Upper lobe of right lung (tissue), 1 donor: ENCODE results near the gene HDAC4. TPM values are rescaled to one million over a fixed set of nuclear protein-coding genes. Genes with fewer than 3 reads are reported as not detected.

Experiments used
- ATAC-seq: fragments of 200-7000 bp; cut with Tn5 transposase; one replicate; pipeline ENCODE4 v1.9.1; 2020; ENCODE audit warnings: mild to moderate bottlenecking, moderate library complexity
- DNase-seq: peaks from one replicate; pipeline ENCODE4 v3.0.0-alpha.2; 2020
- H3K27ac ChIP-seq: fragments of 200-600 bp; one replicate; pipeline ENCODE4 v1.8.0; 2022
- H3K27me3 ChIP-seq: fragments of 200-600 bp; one replicate; pipeline ENCODE4 v1.8.0; 2022; ENCODE audit warnings: mild to moderate bottlenecking
- H3K36me3 ChIP-seq: fragments of 200-600 bp; one replicate; pipeline ENCODE4 v1.8.0; 2022
- H3K4me1 ChIP-seq: fragments of 200-600 bp; one replicate; pipeline ENCODE4 v1.8.0; 2022
- H3K4me3 ChIP-seq: fragments of 200-600 bp; one replicate; pipeline ENCODE4 v1.8.0; 2022; ENCODE audit warnings: mild to moderate bottlenecking
- H3K9me3 ChIP-seq: fragments of 200-600 bp; one replicate; pipeline ENCODE4 v1.8.0; 2022
- CTCF ChIP-seq: fragments of 200-600 bp; IDR thresholded peaks from one replicate; pipeline ENCODE4 v1.8.0; 2022; ENCODE audit warnings: antibody characterized with exemption
- intact Hi-C: fragments of 100-400 bp; cut with DNase I; formaldehyde crosslinking; loops from one replicate; pipeline ENCODE4 v1.11.0; 2022
- total RNA-seq: library from RNA; stranded (reverse); fragmentation: NEBNext Ultra II Directional; extraction: Animal tissue kit (Norgen Biotek cat#: 25700); gene quantifications from one replicate; pipeline ENCODE4 v1.2.1, GENCODE V29; 2021
- donor health status: DM: no; HTN: yes; CAD: no; lungs with severe emphysema.

Gene HDAC4
- total RNA-seq, 1 donor from 2014 or later: 44.1 TPM

GRCh38 chr2:239204136-239204875 is 196.5 kb downstream of the HDAC4 start:
- Histone ChIP-seq H3K27me3 (no peaks in the 10 kb centered on the region), H3K4me3 (no peak overlapping the region), H3K9me3 (no peaks in the 10 kb centered on the region), H3K4me1 (no peaks in the 10 kb centered on the region), H3K36me3 (no peaks in the 10 kb centered on the region), H3K27ac (no peak overlapping the region)
- ATAC-seq (no peak), DNase-seq (no peak)
- intact Hi-C loops: no loop called here
- TF ChIP-seq CTCF: no peak

GRCh38 chr2:239203443-239204135 is 197.2 kb downstream of the HDAC4 start:
- no peaks in the 10 kb centered on the region for H3K27me3 ChIP-seq
- no peaks in the 10 kb centered on the region for H3K9me3 ChIP-seq
- H3K36me3 ChIP-seq: no peaks in the 10 kb centered on the region
- intact Hi-C loops: no loop called here
- H3K4me1 ChIP-seq: no peaks in the 10 kb centered on the region
- ATAC-seq (no peak), DNase-seq (no peak)
- no peak overlapping the region for H3K27ac ChIP-seq
- TF ChIP-seq CTCF: no peak
- no peak overlapping the region for H3K4me3 ChIP-seq

- TF ChIP-seq CTCF: no peak
- H3K27me3 ChIP-seq: no peaks in the 10 kb centered on the region
- H3K36me3 ChIP-seq: no peaks in the 10 kb centered on the region
- H3K27ac ChIP-seq: no peak overlapping the region
- ATAC-seq (no peak), DNase-seq (peak; percentile 54)
- no peaks in the 10 kb centered on the region for H3K9me3 ChIP-seq
- intact Hi-C loops: no loop called here
- H3K4me3 ChIP-seq: no peak overlapping the region
- no peaks in the 10 kb centered on the region for H3K4me1 ChIP-seq
Observed at GRCh38 chr2:239202836-239203235, 198.0 kb downstream of the HDAC4 start.

GRCh38 chr2:239202343-239202742 is 198.5 kb downstream of the HDAC4 start:
- Histone ChIP-seq H3K36me3 (no peaks in the 10 kb centered on the region), H3K9me3 (no peaks in the 10 kb centered on the region), H3K27ac (no peak overlapping the region), H3K4me3 (no peak overlapping the region), H3K4me1 (no peaks in the 10 kb centered on the region), H3K27me3 (no peaks in the 10 kb centered on the region)
- intact Hi-C loops: no loop called here
- ATAC-seq (no peak), DNase-seq (peak; percentile 44)
- TF ChIP-seq CTCF: no peak

GRCh38 chr2:239201884-239202283 is 198.9 kb downstream of the HDAC4 start:
- ATAC-seq (no peak), DNase-seq (peak; percentile 29)
- Histone ChIP-seq H3K4me1 (no peaks in the 10 kb centered on the region), H3K4me3 (no peak overlapping the region), H3K27me3 (no peaks in the 10 kb centered on the region), H3K36me3 (no peaks in the 10 kb centered on the region), H3K27ac (no peak overlapping the region), H3K9me3 (no peaks in the 10 kb centered on the region)
- no peak for TF ChIP-seq CTCF
- intact Hi-C loops: no loop called here
